Measurements from ENCODE around the gene HEBP1.

HEBP1 gene

DNA sequence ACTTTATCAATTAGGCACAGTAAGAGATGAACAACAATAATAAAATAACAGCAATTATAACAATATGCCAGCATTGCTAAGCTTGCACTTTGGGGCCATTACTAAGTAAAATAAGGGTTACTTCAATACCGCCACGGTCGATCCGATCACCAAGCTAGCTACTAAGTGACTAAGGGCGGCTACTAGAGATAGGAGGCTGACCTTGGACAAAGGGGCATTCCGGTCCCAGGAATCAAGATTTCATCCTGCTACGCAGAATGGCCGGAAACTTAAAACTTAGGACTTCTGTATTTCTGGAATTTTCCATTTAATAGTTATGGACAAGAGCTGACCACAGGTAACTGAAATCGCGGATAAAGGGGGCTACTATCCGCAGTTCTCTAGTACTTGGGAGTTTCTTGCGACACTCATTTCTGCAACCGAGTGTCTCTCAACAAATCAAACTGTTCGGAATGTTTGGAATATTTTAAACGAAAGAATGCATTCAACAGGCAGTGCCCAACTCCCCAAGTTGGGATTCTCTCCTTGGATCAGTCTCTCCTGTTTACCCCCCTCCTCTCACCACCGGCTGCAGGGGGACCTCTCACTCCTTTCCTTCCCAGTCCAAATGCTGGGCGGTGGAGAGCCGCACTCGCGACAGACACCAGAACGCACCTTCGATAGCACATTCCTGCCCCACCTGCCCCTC, 650 bp downstream of the HEBP1 start:
- peak overlapping the region; percentile 78 for H3K27ac ChIP-seq
- no peaks in the 10 kb centered on the region for H3K27me3 ChIP-seq (ENCODE audit: insufficient read depth, low read depth, severe bottlenecking)
- peaks cover 3% of the 10 kb centered on the region for H3K9me3 ChIP-seq (ENCODE audit: severe bottlenecking)
- H3K4me3 ChIP-seq (ENCODE audit: low read depth, low read length) = peak overlapping the region; percentile 74
- no peaks in the 10 kb centered on the region for H3K36me3 ChIP-seq
- TF ChIP-seq, protein P1, sequence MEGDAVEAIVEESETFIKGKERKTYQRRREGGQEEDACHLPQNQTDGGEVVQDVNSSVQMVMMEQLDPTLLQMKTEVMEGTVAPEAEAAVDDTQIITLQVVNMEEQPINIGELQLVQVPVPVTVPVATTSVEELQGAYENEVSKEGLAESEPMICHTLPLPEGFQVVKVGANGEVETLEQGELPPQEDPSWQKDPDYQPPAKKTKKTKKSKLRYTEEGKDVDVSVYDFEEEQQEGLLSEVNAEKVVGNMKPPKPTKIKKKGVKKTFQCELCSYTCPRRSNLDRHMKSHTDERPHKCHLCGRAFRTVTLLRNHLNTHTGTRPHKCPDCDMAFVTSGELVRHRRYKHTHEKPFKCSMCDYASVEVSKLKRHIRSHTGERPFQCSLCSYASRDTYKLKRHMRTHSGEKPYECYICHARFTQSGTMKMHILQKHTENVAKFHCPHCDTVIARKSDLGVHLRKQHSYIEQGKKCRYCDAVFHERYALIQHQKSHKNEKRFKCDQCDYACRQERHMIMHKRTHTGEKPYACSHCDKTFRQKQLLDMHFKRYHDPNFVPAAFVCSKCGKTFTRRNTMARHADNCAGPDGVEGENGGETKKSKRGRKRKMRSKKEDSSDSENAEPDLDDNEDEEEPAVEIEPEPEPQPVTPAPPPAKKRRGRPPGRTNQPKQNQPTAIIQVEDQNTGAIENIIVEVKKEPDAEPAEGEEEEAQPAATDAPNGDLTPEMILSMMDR (IDR thresholded peaks at IDR 0.05; ENCODE audit: low read depth, low read length) = no peak
- DNase-seq = no peak

GRCh38 chr12:12998248-12998647, 1.8 kb downstream of the HEBP1 start:
- DNase-seq = no peak
- Histone ChIP-seq H3K4me3 (ENCODE audit: low read depth, low read length) (no peak overlapping the region), H3K27ac (no peak overlapping the region), H3K36me3 (no peaks in the 10 kb centered on the region), H3K27me3 (ENCODE audit: insufficient read depth, low read depth, severe bottlenecking) (no peaks in the 10 kb centered on the region), H3K9me3 (ENCODE audit: severe bottlenecking) (peaks cover 3% of the 10 kb centered on the region)
- TF ChIP-seq, protein P1 (IDR thresholded peaks at IDR 0.05; ENCODE audit: low read depth, low read length) = no peak

- no peak overlapping the region for H3K27ac ChIP-seq
Measured at GRCh38 chr12:12997734-12998133, 2.3 kb downstream of the HEBP1 start.

DNA sequence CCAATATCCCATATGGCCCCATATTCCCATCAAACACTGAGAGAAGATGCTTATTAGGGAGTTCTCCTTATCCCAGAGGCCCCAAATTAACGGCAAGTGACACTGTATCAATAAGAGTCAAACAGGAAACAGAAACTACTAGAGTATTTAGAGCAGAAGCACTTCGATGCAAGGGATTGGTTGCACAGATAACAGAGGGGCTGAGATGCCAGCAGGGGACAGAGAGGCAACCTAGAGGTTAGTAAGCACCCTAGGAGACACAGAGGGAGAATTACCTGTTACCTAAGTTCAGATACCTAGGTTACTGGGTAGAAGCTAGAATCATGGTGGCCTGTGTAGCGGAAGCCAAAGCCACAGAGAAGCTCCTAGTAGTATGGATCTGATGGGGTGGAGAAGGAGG, 2.9 kb downstream of the HEBP1 start:
- TF ChIP-seq, protein P1 (IDR thresholded peaks at IDR 0.05; ENCODE audit: low read depth, low read length) = no peak
- Histone ChIP-seq H3K4me3 (ENCODE audit: low read depth, low read length) (no peak overlapping the region), H3K27me3 (ENCODE audit: insufficient read depth, low read depth, severe bottlenecking) (no peaks in the 10 kb centered on the region), H3K27ac (no peak overlapping the region), H3K36me3 (no peaks in the 10 kb centered on the region), H3K9me3 (ENCODE audit: severe bottlenecking) (peaks cover 1% of the 10 kb centered on the region)
- DNase-seq = no peak

More at GRCh38 chr12:12997734-12998133, 2.3 kb downstream of the HEBP1 start:
- TF ChIP-seq, protein P1 (IDR thresholded peaks at IDR 0.05; ENCODE audit: low read depth, low read length) = no peak
- Histone ChIP-seq H3K27me3 (ENCODE audit: insufficient read depth, low read depth, severe bottlenecking) (no peaks in the 10 kb centered on the region), H3K4me3 (ENCODE audit: low read depth, low read length) (no peak overlapping the region), H3K9me3 (ENCODE audit: severe bottlenecking) (peaks cover 3% of the 10 kb centered on the region), H3K36me3 (no peaks in the 10 kb centered on the region)
- DNase-seq = no peak

DNA sequence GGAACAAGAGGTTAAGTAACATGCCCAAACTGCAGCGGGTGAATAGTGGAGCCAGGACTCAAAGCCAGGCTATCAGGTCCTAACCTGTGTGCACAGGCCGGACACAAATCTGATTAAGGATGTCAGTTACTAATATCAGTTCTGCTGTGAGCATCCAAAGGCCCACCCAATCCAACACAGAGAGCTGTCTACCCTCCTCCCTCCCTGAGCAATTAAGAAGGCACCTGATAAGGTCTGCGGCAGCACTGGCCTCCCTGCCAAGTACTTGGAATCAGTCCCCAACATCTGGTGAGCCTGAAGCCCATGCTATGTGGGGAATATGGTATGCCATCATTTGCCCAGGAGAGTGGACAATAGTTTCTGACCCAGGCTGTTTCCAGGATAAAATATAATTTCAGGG, 3.9 kb downstream of the HEBP1 start:
- TF ChIP-seq, protein P1 (IDR thresholded peaks at IDR 0.05; ENCODE audit: low read depth, low read length) = no peak
- Histone ChIP-seq H3K36me3 (no peaks in the 10 kb centered on the region), H3K27me3 (ENCODE audit: insufficient read depth, low read depth, severe bottlenecking) (no peaks in the 10 kb centered on the region), H3K4me3 (ENCODE audit: low read depth, low read length) (no peak overlapping the region), H3K27ac (no peak overlapping the region), H3K9me3 (ENCODE audit: severe bottlenecking) (no peaks in the 10 kb centered on the region)
- no peak for DNase-seq

GRCh38 chr12:12995088-12995487, 5.0 kb downstream of the HEBP1 start:
- no peak overlapping the region for H3K4me3 ChIP-seq (ENCODE audit: low read depth, low read length)
- no peak for DNase-seq
- H3K9me3 ChIP-seq (ENCODE audit: severe bottlenecking) = no peaks in the 10 kb centered on the region
- no peaks in the 10 kb centered on the region for H3K27me3 ChIP-seq (ENCODE audit: insufficient read depth, low read depth, severe bottlenecking)
- TF ChIP-seq, protein P1 (IDR thresholded peaks at IDR 0.05; ENCODE audit: low read depth, low read length) = no peak
- no peaks in the 10 kb centered on the region for H3K36me3 ChIP-seq
- H3K27ac ChIP-seq = no peak overlapping the region

Measured in WERI-Rb-1 (cell line).